Testis (tissue), 5 donors: ENCODE results near the gene NXNL2. TPM values are rescaled to one million over a fixed set of nuclear protein-coding genes. Genes with fewer than 3 reads are reported as not detected.

ENCODE experiments used
- DNase-seq: peaks from one replicate; pipeline ENCODE4 v3.0.0-alpha.2; 2019
- H3K27ac ChIP-seq, 2 donors: fragments of 200-600 bp; sonication (generic); one replicate each; pipeline ENCODE4 v1.5.1; 2019
- H3K27me3 ChIP-seq: fragments of 200-600 bp; sonication (generic); one replicate; pipeline ENCODE4 v1.5.1; 2019
- H3K36me3 ChIP-seq: fragments of 200-600 bp; sonication (generic); one replicate; pipeline ENCODE4 v1.5.1; 2017; ENCODE audit warnings: low read depth; ENCODE audit errors: missing control alignments
- H3K4me1 ChIP-seq: fragments of 200-600 bp; sonication (generic); one replicate; pipeline ENCODE4 v1.5.1; 2019
- H3K4me3 ChIP-seq, 2 donors: fragments of 200-600 bp; sonication (generic); one replicate each; pipeline ENCODE4 v1.5.1; 2017 to 2019
- H3K9me3 ChIP-seq: fragments of 200-600 bp; sonication (generic); one replicate; pipeline ENCODE4 v1.5.1; 2017
- CTCF ChIP-seq, 3 experiments: fragments of 450-650 bp in 2 of 3; fragments of 200-600 bp in 1 of 3; sonication (generic) in 1 of 3; IDR thresholded peaks; one replicate each; pipeline ENCODE4 v1.5.1; 2016 to 2019; ENCODE audit warnings: antibody characterized with exemption in 3 of 3, mild to moderate bottlenecking in 2 of 3, moderate library complexity in 1 of 3
- POLR2A ChIP-seq: fragments of 450-650 bp; IDR thresholded peaks from one replicate; pipeline ENCODE4 v1.6.1; 2017; ENCODE audit warnings: antibody characterized with exemption, mild to moderate bottlenecking, moderate library complexity
- WGBS, 2 donors: methylation state at CpG; one replicate each; pipeline ENCODE4 v1.1.5; 2018; 5-methylcytosine and 5-hydroxymethylcytosine counted together
- intact Hi-C: fragments of 100-400 bp; cut with DNase I; formaldehyde crosslinking; loops from one replicate; pipeline ENCODE4 v1.15.1; 2023; ENCODE audit warnings: low total_unique reads
- long read RNA-seq, 2 donors: transcript quantifications; one replicate each; lab custom pipeline, GENCODE V29; 2026
- polyA plus RNA-seq: library from polyadenylated mRNA; stranded (reverse); fragments of 350-450 nt; fragmentation: Illumina TruSeq; extraction: RNeasy Lipid Tissue Mini Kit (QIAGEN cat#74804); gene quantifications from one replicate; pipeline ENCODE4 v1.2.3, GENCODE V29; 2014; ENCODE audit warnings: low read depth, low replicate concordance; ENCODE audit not compliant: insufficient read depth
- total RNA-seq, 2 donors: library from RNA; depleted of rRNA; stranded (reverse); fragments of >200 nt; gene quantifications; one replicate each; pipeline ENCODE4 v1.2.3, GENCODE V29; 2016

The NXNL2 gene
- total RNA-seq (1 to 10 TPM; 1.5 to 2.8 TPM), polyA plus RNA-seq (2.2 TPM)
- long read RNA-seq, donor 1, result 0 reads
- long read RNA-seq, donor 2, result 0 reads

DNA sequence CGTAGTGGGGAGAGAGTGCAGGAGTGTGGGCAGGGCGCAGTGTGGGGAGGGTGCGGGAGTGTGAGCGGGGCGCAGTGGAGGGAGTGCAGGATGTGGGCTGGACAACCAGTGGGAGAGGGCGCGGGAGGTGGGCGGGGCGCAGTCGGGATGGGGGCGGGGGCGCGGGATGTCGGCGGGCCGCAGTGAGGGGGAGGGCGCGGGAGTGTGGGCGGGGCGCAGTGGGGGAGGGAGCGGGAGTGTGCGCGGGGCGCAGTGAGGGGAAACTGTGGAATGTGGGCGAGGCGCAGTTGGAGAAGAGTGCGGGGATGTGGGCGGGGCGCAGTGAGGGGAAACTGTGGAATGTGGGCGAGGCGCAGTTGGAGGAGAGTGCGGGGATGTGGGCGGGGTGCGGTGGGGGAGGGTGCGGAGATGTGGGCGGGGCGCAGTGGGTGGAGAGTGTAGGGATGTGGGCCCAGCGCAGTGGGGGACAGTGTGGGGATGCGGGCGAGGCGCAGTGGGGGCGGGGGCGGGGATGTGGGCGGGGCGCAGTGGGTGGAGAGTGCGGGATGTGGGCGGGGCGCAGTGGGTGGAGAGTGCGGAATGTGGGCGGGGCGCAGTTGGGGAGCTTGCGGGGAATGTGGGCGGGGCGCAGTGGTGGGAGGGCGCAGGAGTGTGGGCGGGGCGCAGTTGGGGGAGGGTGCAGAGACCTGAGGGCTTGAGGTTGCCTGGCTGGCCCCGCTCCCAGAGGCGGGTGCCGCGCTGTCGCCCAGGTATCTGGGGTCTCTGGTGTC, at the start of gene NXNL2:
NXNL2 (plus strand) TSS at position 723 of the 770 bp plus-strand sequence. CDS start 257 bp downstream, outside the sequence.
- intact Hi-C loops, result no loop called here

DNA sequence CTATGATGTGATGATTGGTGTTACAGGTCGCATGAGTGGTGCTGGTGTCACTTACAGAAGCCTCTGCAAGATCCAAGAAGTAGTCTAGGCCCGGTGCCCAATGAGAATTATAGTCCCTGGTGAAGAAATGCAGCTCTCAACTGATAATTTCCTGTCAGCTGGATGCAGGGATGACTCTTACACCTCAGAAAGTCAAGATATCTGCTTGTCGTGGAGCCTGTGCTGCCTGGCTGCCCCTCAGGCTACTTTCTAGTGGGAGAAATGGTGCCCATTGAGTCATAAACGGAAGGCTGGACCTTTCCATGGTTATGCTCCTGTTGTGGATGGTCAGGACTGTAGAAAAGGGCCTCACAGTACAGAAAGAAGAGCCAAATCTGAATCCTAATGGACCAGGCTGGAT, 46.8 kb upstream of the NXNL2 start:
- no peaks in the 10 kb centered on the region for H3K36me3 ChIP-seq
- no peak for DNase-seq
- H3K4me1 ChIP-seq, result no peaks in the 10 kb centered on the region
- intact Hi-C loops, result no loop called here
- WGBS, 2 donors, result 83 to 94% methylated on average over 3 to 4 of the region's 4 CpGs
- H3K27me3 ChIP-seq, result no peaks in the 10 kb centered on the region
- H3K4me3 ChIP-seq, result no peak overlapping the region
- no peak for TF ChIP-seq CTCF (IDR thresholded peaks at IDR 0.05)
- H3K9me3 ChIP-seq, result no peaks in the 10 kb centered on the region
- H3K27ac ChIP-seq, result no peak overlapping the region

More for the DNA sequence above, at the start of gene NXNL2:
- Histone ChIP-seq H3K27ac (peak within 1 kb of the TSS; percentile 31 to 76), H3K36me3 (no peaks in the 10 kb centered on the region), H3K27me3 (no peaks in the 10 kb centered on the region), H3K4me3 (peak within 1 kb of the TSS; percentile 56 to 58), H3K4me1 (peaks cover 6% of the 10 kb centered on the region), H3K9me3 (no peaks in the 10 kb centered on the region)
- 1 to 3% methylated on average over 47 to 56 of the region's 62 CpGs for WGBS, 2 donors
- TF ChIP-seq CTCF (IDR thresholded peaks at IDR 0.05), result no peak
- TF ChIP-seq POLR2A, result no peak
- peak; percentile 86 for DNase-seq

GRCh38 chr9:88494983-88495721, 39.8 kb upstream of the NXNL2 start:
- H3K27me3 ChIP-seq, result no peaks in the 10 kb centered on the region
- TF ChIP-seq CTCF (IDR thresholded peaks at IDR 0.05) (no peak), POLR2A (no peak)
- H3K4me1 ChIP-seq, result peaks cover 5% of the 10 kb centered on the region
- DNase-seq, result no peak
- H3K4me3 ChIP-seq, result no peak overlapping the region
- H3K27ac ChIP-seq, result no peak overlapping the region
- no peaks in the 10 kb centered on the region for H3K36me3 ChIP-seq
- 86 to 92% methylated on average over 10 to 17 of the region's 17 CpGs for WGBS, 2 donors
- H3K9me3 ChIP-seq, result no peaks in the 10 kb centered on the region
- intact Hi-C loops, result no loop called here

DNA sequence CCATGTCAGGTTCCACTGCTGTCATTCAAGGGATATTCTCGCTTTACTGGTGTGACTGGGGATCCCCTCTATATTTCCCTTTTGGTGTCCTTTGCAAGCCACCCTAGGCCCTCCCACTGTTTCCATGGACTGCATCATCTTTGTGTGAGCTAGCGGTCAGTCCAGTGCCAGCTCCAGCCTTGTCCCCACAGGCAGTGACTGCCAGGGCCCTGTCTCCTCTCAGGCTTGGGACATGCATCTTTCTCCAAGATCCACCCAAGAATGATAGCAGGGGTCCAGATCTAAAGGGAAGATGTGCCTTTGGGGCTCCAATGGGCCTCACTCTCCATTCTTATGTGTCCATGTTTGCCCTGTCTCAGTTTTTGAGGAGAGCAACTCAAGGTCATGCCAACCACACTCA, 37.8 kb upstream of the NXNL2 start:
- H3K9me3 ChIP-seq, result no peaks in the 10 kb centered on the region
- no peak for TF ChIP-seq POLR2A
- no peak for TF ChIP-seq CTCF (IDR thresholded peaks at IDR 0.05)
- no peak overlapping the region for H3K4me3 ChIP-seq
- no peak overlapping the region for H3K27ac ChIP-seq
- H3K4me1 ChIP-seq, result peaks cover 5% of the 10 kb centered on the region
- no peaks in the 10 kb centered on the region for H3K36me3 ChIP-seq
- WGBS, 2 donors, result 96 to 100% methylated on average over 1 to 2 of the region's 2 CpGs
- no peak for DNase-seq
- intact Hi-C loops, result no loop called here
- no peaks in the 10 kb centered on the region for H3K27me3 ChIP-seq
